ENCODE results near the gene CCDC106.

GRCh38 chr19:55694241-55694655 is 46.2 kb downstream of the CCDC106 start:
- TF ChIP-seq YY1 (IDR thresholded peaks at IDR 0.05; ENCODE audit: insufficient read depth, insufficient read length): no peak
- TF ChIP-seq ZNF274 (IDR thresholded peaks at IDR 0.05; ENCODE audit: low read depth, low read length): no peak

Measured in NT2/D1 (cell line).